Measurements from ENCODE around the gene EEF2K. TPM values are rescaled to one million over a fixed set of nuclear protein-coding genes. Genes with fewer than 3 reads are reported as not detected.

The EEF2K gene
- polyA plus RNA-seq, 2 donors, result 4.6 to 6.9 TPM

DNA sequence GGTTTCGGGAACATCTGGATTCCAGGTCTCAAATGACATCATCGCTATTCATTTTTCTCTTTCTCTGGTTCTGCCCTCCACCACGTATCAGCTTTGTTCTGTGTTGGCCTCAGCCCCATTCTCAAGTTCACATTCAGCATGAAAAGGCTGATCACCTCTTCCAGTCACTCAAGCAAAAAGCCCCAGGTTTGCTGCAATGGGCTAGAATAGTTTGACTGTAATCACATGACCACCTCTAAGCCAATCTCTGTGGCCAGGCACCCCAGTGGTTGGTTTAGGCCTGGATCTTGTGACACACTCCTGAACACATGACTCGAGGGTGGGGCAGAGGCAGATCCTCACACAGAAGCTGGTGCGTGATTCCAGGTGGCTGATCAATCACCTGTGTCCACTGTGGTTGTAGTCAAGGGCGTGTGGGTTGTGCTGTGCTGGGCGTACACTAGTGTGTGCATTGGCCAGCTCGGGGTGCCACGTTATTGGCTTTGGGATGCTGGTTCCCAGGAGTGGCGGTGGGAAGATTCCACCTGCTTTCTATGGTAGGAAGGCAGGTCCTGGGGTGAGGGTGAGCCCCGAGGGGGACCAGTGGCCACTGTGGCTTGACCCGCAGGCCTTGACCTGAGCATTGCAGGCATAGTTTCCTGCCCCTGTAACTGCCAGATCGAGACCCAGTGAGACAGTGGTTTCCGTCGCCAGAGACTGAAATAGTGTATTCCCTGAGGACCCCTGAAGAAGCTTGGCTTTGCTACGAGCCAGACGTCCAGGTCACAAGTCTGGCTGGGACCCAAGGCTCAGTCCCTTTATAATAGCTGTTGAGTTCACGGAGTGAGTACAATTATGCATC lies 12.0 kb downstream of the EEF2K start:
- no peaks in the 10 kb centered on the region for H3K9me3 ChIP-seq (ENCODE audit: control insufficient read depth in 2 of 2, insufficient read depth in 1 of 2, low read depth in 1 of 2, low read length in 1 of 2)
- peak overlapping the region in 1 of 2 donors; percentile 5 for H3K27ac ChIP-seq (ENCODE audit: low read depth in 2 of 2, low read length in 1 of 2)
- H3K36me3 ChIP-seq (ENCODE audit: control insufficient read depth in 2 of 2, insufficient read depth in 2 of 2, low read length in 1 of 2), result peaks cover 0 to 7% of the 10 kb centered on the region in 2 donors
- peaks cover 0 to 4% of the 10 kb centered on the region in 2 donors for H3K4me1 ChIP-seq (ENCODE audit: control insufficient read depth in 2 of 2, insufficient read depth in 2 of 2, low read length in 1 of 2)
- WGBS, 2 donors, result 78 to 82% methylated on average over 18 of the region's 18 CpGs
- H3K4me3 ChIP-seq (ENCODE audit: low read depth in 1 of 2, low read length in 2 of 2), result no peak overlapping the region
- no peaks in the 10 kb centered on the region for H3K27me3 ChIP-seq (ENCODE audit: control insufficient read depth in 1 of 2, insufficient read depth in 2 of 2, low read length in 2 of 2)

- 93 to 98% methylated on average over 3 of the region's 3 CpGs for WGBS, 2 donors
These were observed 13.5 kb downstream of the EEF2K start for GRCh38 chr16:22219389-22220068.

GRCh38 chr16:22220069-22220440 lies 14.0 kb downstream of the EEF2K start:
- 69 to 76% methylated on average over 11 of the region's 11 CpGs for WGBS, 2 donors
- no peaks in the 10 kb centered on the region for H3K9me3 ChIP-seq (ENCODE audit: control insufficient read depth in 2 of 2, insufficient read depth in 1 of 2, low read depth in 1 of 2, low read length in 1 of 2)
- H3K27me3 ChIP-seq (ENCODE audit: control insufficient read depth in 1 of 2, insufficient read depth in 2 of 2, low read length in 2 of 2), result no peaks in the 10 kb centered on the region
- peaks cover 0 to 4% of the 10 kb centered on the region in 2 donors for H3K4me1 ChIP-seq (ENCODE audit: control insufficient read depth in 2 of 2, insufficient read depth in 2 of 2, low read length in 1 of 2)
- H3K36me3 ChIP-seq (ENCODE audit: control insufficient read depth in 2 of 2, insufficient read depth in 2 of 2, low read length in 1 of 2), result peaks cover 0 to 7% of the 10 kb centered on the region in 2 donors
- no peak overlapping the region for H3K4me3 ChIP-seq (ENCODE audit: low read depth in 1 of 2, low read length in 2 of 2)
- no peak overlapping the region for H3K27ac ChIP-seq (ENCODE audit: low read depth in 2 of 2, low read length in 1 of 2)

More at GRCh38 chr16:22219389-22220068, 13.5 kb downstream of the EEF2K start:
- Histone ChIP-seq H3K4me3 (ENCODE audit: low read depth in 1 of 2, low read length in 2 of 2) (no peak overlapping the region), H3K27ac (ENCODE audit: low read depth in 2 of 2, low read length in 1 of 2) (no peak overlapping the region), H3K27me3 (ENCODE audit: control insufficient read depth in 1 of 2, insufficient read depth in 2 of 2, low read length in 2 of 2) (no peaks in the 10 kb centered on the region), H3K36me3 (ENCODE audit: control insufficient read depth in 2 of 2, insufficient read depth in 2 of 2, low read length in 1 of 2) (peaks cover 0 to 7% of the 10 kb centered on the region in 2 donors), H3K9me3 (ENCODE audit: control insufficient read depth in 2 of 2, insufficient read depth in 1 of 2, low read depth in 1 of 2, low read length in 1 of 2) (no peaks in the 10 kb centered on the region), H3K4me1 (ENCODE audit: control insufficient read depth in 2 of 2, insufficient read depth in 2 of 2, low read length in 1 of 2) (peaks cover 0 to 4% of the 10 kb centered on the region in 2 donors)

DNA sequence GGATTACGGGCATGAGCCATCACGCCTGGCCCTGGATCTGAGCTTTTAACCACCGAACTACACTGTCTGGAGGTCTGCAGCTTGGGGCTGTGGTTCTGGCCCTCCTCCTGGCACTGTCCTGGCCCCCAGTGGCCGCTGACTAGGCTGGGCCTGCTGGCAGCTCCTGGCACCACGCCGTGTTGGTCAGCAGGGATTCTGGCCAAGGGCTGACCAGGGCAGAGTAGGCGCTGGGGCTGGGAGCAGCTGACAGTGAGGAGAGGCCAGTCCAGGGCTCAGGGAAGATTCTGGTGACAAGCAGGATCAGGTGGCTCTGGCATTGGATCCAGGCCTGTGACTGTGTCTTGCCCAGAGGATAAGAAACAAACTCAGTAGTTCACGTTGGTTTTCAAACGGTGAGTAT lies 14.6 kb downstream of the EEF2K start:
- H3K27ac ChIP-seq (ENCODE audit: low read depth in 2 of 2, low read length in 1 of 2), result peak overlapping the region in 1 of 2 donors; percentile 44
- peaks cover 0 to 4% of the 10 kb centered on the region in 2 donors for H3K4me1 ChIP-seq (ENCODE audit: control insufficient read depth in 2 of 2, insufficient read depth in 2 of 2, low read length in 1 of 2)
- no peaks in the 10 kb centered on the region for H3K9me3 ChIP-seq (ENCODE audit: control insufficient read depth in 2 of 2, insufficient read depth in 1 of 2, low read depth in 1 of 2, low read length in 1 of 2)
- peaks cover 0 to 7% of the 10 kb centered on the region in 2 donors for H3K36me3 ChIP-seq (ENCODE audit: control insufficient read depth in 2 of 2, insufficient read depth in 2 of 2, low read length in 1 of 2)
- 65 to 71% methylated on average over 9 of the region's 9 CpGs for WGBS, 2 donors
- no peaks in the 10 kb centered on the region for H3K27me3 ChIP-seq (ENCODE audit: control insufficient read depth in 1 of 2, insufficient read depth in 2 of 2, low read length in 2 of 2)
- no peak overlapping the region for H3K4me3 ChIP-seq (ENCODE audit: low read depth in 1 of 2, low read length in 2 of 2)

DNA sequence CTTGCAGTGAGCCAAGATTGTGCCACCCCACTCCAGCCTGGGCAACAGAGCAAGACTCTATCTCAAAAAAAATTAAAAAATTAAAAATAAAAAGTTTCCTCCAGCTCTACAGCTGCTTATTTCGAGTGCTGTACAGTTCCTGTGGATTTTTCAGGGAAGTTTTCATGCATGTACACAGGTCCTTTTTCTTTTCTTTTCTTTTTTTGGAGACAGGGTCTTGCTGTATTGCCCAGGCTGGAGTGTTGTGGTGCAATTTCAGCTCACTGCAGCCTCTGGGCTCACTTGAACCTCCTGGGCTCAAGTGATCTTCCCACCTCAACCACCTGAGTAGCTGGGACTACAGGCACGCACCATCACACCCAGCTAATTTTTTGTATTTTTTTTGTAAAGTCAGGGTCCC lies 15.9 kb downstream of the EEF2K start:
- no peaks in the 10 kb centered on the region for H3K9me3 ChIP-seq (ENCODE audit: control insufficient read depth in 2 of 2, insufficient read depth in 1 of 2, low read depth in 1 of 2, low read length in 1 of 2)
- H3K27me3 ChIP-seq (ENCODE audit: control insufficient read depth in 1 of 2, insufficient read depth in 2 of 2, low read length in 2 of 2), result no peaks in the 10 kb centered on the region
- H3K36me3 ChIP-seq (ENCODE audit: control insufficient read depth in 2 of 2, insufficient read depth in 2 of 2, low read length in 1 of 2), result peaks cover 0 to 4% of the 10 kb centered on the region in 2 donors
- H3K27ac ChIP-seq (ENCODE audit: low read depth in 2 of 2, low read length in 1 of 2), result no peak overlapping the region
- WGBS, 2 donors, result 93 to 96% methylated on average over 2 of the region's 2 CpGs
- H3K4me1 ChIP-seq (ENCODE audit: control insufficient read depth in 2 of 2, insufficient read depth in 2 of 2, low read length in 1 of 2), result peaks cover 0 to 4% of the 10 kb centered on the region in 2 donors
- no peak overlapping the region for H3K4me3 ChIP-seq (ENCODE audit: low read depth in 1 of 2, low read length in 2 of 2)

GRCh38 chr16:22222998-22223397 lies 16.9 kb downstream of the EEF2K start:
- H3K4me1 ChIP-seq (ENCODE audit: control insufficient read depth in 2 of 2, insufficient read depth in 2 of 2, low read length in 1 of 2), result peaks cover 0 to 4% of the 10 kb centered on the region in 2 donors
- H3K4me3 ChIP-seq (ENCODE audit: low read depth in 1 of 2, low read length in 2 of 2), result no peak overlapping the region
- peaks cover 0 to 4% of the 10 kb centered on the region in 2 donors for H3K36me3 ChIP-seq (ENCODE audit: control insufficient read depth in 2 of 2, insufficient read depth in 2 of 2, low read length in 1 of 2)
- WGBS, 2 donors, result 92 to 94% methylated on average over 1 of the region's 1 CpG
- H3K27ac ChIP-seq (ENCODE audit: low read depth in 2 of 2, low read length in 1 of 2), result no peak overlapping the region
- H3K9me3 ChIP-seq (ENCODE audit: control insufficient read depth in 2 of 2, insufficient read depth in 1 of 2, low read depth in 1 of 2, low read length in 1 of 2), result no peaks in the 10 kb centered on the region
- no peaks in the 10 kb centered on the region for H3K27me3 ChIP-seq (ENCODE audit: control insufficient read depth in 1 of 2, insufficient read depth in 2 of 2, low read length in 2 of 2)

DNA sequence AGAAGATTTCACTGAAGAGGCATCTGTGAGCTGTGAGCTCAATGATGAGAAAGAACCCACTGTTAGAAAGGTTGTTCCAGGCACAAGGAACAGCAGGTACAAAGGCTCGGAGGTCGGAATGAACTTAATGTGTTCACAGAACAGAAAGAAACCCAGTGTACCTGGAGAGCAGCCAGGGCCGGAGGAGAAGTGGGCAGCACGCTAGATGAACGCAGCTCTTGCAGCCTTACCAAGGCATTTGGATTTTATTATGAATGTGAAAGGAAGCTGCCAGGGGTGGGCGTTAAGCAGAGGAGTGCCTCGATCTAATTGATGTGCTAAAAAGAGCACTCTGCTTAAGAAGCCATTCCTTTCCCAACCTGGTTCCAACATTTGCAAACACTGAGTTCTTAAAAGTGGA lies 19.0 kb downstream of the EEF2K start:
- 71 to 76% methylated on average over 7 of the region's 7 CpGs for WGBS, 2 donors
- H3K27me3 ChIP-seq (ENCODE audit: control insufficient read depth in 1 of 2, insufficient read depth in 2 of 2, low read length in 2 of 2), result no peaks in the 10 kb centered on the region
- no peak overlapping the region for H3K4me3 ChIP-seq (ENCODE audit: low read depth in 1 of 2, low read length in 2 of 2)
- H3K4me1 ChIP-seq (ENCODE audit: control insufficient read depth in 2 of 2, insufficient read depth in 2 of 2, low read length in 1 of 2), result no peaks in the 10 kb centered on the region
- no peak overlapping the region for H3K27ac ChIP-seq (ENCODE audit: low read depth in 2 of 2, low read length in 1 of 2)
- H3K9me3 ChIP-seq (ENCODE audit: control insufficient read depth in 2 of 2, insufficient read depth in 1 of 2, low read depth in 1 of 2, low read length in 1 of 2), result no peaks in the 10 kb centered on the region
- H3K36me3 ChIP-seq (ENCODE audit: control insufficient read depth in 2 of 2, insufficient read depth in 2 of 2, low read length in 1 of 2), result no peaks in the 10 kb centered on the region

DNA sequence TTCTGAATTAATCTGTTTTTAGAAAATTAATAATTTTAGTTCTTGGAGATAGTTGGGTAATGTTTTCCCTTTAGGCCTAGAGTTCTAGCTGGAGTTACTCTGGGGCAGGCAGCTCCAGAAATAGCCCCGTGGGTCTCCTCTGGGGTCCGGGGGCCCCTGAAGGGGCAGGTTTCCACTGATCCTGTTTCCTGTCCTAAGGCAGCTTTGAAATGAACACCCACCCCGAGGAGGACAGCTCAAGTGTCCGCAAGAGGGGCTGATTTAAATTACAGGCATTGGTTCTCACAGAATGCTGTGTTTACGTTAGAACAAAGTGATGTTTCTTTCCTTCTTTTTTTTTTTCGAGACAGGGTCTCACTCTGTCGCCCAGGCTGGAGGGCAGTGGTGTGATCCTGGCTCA lies 23.8 kb downstream of the EEF2K start:
- no peaks in the 10 kb centered on the region for H3K4me1 ChIP-seq (ENCODE audit: control insufficient read depth in 2 of 2, insufficient read depth in 2 of 2, low read length in 1 of 2)
- no peak overlapping the region for H3K27ac ChIP-seq (ENCODE audit: low read depth in 2 of 2, low read length in 1 of 2)
- no peaks in the 10 kb centered on the region for H3K27me3 ChIP-seq (ENCODE audit: control insufficient read depth in 1 of 2, insufficient read depth in 2 of 2, low read length in 2 of 2)
- WGBS, 2 donors, result 64 to 67% methylated on average over 7 of the region's 7 CpGs
- no peaks in the 10 kb centered on the region for H3K36me3 ChIP-seq (ENCODE audit: control insufficient read depth in 2 of 2, insufficient read depth in 2 of 2, low read length in 1 of 2)
- no peak overlapping the region for H3K4me3 ChIP-seq (ENCODE audit: low read depth in 1 of 2, low read length in 2 of 2)
- no peaks in the 10 kb centered on the region for H3K9me3 ChIP-seq (ENCODE audit: control insufficient read depth in 2 of 2, insufficient read depth in 1 of 2, low read depth in 1 of 2, low read length in 1 of 2)

DNA sequence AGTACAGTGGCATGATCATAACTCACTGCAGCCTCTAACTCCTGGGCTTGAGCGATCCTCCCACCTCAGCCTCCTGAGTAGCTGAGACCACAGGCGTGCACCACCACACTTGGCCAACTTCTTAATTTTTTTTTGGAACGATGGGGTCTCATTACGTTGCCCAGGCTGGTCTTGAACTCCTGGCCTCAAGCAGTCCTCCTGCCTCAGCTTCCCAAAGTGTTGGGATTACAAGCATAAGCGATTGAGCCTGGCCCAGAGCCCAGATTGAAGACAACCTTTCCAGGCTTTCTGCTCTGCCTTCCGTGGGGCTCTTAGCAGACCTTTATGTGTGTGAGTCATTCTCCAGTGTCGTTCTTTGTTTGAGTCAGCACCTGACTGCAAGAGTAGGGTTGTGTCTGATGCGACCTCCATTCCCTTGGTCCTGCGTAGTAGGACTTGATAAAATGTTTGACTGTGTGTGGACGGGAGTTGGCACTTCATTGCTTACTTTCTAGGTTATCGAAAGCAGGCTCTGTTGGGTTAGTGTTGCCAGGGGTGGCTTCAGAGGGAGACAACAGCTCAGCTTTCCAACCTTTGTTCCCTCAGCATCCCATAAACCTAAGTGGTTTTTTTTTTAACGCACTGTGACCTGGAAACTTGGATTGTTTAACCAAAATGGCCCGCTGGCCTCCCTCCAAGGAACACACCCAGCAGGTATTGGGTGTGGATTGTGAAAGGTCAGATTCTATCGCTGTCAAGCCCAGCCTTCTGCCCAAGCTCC lies 26.4 kb downstream of the EEF2K start:
- H3K27me3 ChIP-seq (ENCODE audit: control insufficient read depth in 1 of 2, insufficient read depth in 2 of 2, low read length in 2 of 2), result no peaks in the 10 kb centered on the region
- H3K4me1 ChIP-seq (ENCODE audit: control insufficient read depth in 2 of 2, insufficient read depth in 2 of 2, low read length in 1 of 2), result no peaks in the 10 kb centered on the region
- H3K27ac ChIP-seq (ENCODE audit: low read depth in 2 of 2, low read length in 1 of 2), result peak overlapping the region; percentile 73 to 89
- WGBS, 2 donors, result 47 to 53% methylated on average over 14 of the region's 14 CpGs
- no peaks in the 10 kb centered on the region for H3K36me3 ChIP-seq (ENCODE audit: control insufficient read depth in 2 of 2, insufficient read depth in 2 of 2, low read length in 1 of 2)
- no peaks in the 10 kb centered on the region for H3K9me3 ChIP-seq (ENCODE audit: control insufficient read depth in 2 of 2, insufficient read depth in 1 of 2, low read depth in 1 of 2, low read length in 1 of 2)
- no peak overlapping the region for H3K4me3 ChIP-seq (ENCODE audit: low read depth in 1 of 2, low read length in 2 of 2)
